ENCODE results near the gene PHAF1. TPM values are rescaled to one million over a fixed set of nuclear protein-coding genes. Genes with fewer than 3 reads are reported as not detected.

PHAF1 gene
- total and polyA plus RNA-seq, 2 of the 13 experiments (the other 11 are each of a cell fraction or from before 2014, with no cell fraction given), result 48.3 to 174 TPM

DNA sequence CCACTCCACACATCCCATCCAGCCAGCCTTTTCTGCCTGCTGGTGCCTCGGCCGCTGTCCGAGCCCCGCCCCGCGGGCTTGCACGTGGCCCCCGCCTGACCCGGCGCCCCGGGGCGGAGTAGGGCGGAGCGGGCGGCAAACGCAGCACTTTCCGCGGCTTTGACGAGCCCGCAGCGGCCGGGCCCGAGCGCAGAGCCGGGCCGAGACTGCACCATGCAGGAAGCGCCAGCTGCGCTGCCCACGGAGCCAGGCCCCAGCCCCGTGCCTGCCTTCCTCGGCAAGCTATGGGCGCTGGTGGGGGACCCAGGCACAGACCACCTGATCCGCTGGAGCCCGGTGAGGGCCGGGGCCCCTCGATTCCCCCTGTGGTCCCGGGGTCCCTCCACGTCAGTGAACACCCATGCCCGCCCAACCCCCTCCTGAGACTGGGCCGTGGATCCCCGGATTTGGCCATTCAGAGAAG lies 54.9 kb downstream of the PHAF1 start, which contains the start of gene HSF4 (continued):
- TF ChIP-seq, protein P1, sequence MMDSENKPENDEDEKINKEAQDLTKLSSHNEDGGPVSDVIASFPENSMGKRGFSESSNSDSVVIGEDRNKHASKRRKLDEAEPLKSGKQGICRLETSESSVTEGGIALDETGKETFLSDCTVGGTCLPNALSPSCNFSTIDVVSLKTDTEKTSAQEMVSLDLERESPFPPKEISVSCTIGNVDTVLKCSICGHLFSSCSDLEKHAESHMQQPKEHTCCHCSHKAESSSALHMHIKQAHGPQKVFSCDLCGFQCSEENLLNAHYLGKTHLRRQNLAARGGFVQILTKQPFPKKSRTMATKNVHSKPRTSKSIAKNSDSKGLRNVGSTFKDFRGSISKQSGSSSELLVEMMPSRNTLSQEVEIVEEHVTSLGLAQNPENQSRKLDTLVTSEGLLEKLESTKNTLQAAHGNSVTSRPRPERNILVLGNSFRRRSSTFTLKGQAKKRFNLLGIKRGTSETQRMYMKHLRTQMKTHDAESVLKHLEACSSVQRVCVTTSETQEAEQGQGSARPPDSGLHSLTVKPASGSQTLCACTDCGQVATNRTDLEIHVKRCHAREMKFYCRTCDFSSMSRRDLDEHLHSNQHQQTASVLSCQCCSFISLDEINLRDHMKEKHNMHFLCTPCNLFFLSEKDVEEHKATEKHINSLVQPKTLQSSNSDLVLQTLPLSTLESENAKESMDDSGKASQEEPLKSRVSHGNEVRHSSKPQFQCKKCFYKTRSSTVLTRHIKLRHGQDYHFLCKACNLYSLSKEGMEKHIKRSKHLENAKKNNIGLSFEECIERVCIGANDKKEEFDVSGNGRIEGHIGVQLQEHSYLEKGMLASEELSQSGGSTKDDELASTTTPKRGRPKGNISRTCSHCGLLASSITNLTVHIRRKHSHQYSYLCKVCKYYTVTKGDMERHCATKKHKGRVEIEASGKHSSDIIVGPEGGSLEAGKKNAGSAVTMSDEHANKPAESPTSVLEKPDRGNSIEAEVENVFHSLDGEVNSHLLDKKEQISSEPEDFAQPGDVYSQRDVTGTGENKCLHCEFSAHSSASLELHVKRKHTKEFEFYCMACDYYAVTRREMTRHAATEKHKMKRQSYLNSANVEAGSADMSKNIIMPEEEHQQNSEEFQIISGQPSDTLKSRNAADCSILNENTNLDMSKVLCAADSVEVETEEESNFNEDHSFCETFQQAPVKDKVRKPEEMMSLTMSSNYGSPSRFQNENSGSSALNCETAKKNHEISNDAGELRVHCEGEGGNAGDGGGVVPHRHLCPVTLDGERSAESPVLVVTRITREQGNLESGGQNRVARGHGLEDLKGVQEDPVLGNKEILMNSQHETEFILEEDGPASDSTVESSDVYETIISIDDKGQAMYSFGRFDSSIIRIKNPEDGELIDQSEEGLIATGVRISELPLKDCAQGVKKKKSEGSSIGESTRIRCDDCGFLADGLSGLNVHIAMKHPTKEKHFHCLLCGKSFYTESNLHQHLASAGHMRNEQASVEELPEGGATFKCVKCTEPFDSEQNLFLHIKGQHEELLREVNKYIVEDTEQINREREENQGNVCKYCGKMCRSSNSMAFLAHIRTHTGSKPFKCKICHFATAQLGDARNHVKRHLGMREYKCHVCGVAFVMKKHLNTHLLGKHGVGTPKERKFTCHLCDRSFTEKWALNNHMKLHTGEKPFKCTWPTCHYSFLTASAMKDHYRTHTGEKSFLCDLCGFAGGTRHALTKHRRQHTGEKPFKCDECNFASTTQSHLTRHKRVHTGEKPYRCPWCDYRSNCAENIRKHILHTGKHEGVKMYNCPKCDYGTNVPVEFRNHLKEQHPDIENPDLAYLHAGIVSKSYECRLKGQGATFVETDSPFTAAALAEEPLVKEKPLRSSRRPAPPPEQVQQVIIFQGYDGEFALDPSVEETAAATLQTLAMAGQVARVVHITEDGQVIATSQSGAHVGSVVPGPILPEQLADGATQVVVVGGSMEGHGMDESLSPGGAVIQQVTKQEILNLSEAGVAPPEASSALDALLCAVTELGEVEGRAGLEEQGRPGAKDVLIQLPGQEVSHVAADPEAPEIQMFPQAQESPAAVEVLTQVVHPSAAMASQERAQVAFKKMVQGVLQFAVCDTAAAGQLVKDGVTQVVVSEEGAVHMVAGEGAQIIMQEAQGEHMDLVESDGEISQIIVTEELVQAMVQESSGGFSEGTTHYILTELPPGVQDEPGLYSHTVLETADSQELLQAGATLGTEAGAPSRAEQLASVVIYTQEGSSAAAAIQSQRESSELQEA (CRISPR knock-in tag; IDR thresholded peaks at IDR 0.05; ENCODE audit: not compliant biosample characterization), result peak; percentile 88
- TF ChIP-seq POLR2AphosphoS5 (IDR thresholded peaks at IDR 0.05; ENCODE audit: low read depth, low read length), result no peak
- TF ChIP-seq MAFG (CRISPR knock-in tag; IDR thresholded peaks at IDR 0.05), result no peak
- TF ChIP-seq ZNF709 (CRISPR knock-in tag; IDR thresholded peaks at IDR 0.05), result no peak; the same call in 1 of the 2 replicates
- TF ChIP-seq GTF3A (CRISPR knock-in tag; conservative IDR thresholded peaks at IDR 0.05), result no peak
- TF ChIP-seq, protein P2, sequence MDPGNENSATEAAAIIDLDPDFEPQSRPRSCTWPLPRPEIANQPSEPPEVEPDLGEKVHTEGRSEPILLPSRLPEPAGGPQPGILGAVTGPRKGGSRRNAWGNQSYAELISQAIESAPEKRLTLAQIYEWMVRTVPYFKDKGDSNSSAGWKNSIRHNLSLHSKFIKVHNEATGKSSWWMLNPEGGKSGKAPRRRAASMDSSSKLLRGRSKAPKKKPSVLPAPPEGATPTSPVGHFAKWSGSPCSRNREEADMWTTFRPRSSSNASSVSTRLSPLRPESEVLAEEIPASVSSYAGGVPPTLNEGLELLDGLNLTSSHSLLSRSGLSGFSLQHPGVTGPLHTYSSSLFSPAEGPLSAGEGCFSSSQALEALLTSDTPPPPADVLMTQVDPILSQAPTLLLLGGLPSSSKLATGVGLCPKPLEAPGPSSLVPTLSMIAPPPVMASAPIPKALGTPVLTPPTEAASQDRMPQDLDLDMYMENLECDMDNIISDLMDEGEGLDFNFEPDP (CRISPR knock-in tag; conservative IDR thresholded peaks at IDR 0.05), result no peak
- TF ChIP-seq ZNF546 (CRISPR knock-in tag; conservative IDR thresholded peaks at IDR 0.05), result peak; percentile 98
- TF ChIP-seq, protein P3, sequence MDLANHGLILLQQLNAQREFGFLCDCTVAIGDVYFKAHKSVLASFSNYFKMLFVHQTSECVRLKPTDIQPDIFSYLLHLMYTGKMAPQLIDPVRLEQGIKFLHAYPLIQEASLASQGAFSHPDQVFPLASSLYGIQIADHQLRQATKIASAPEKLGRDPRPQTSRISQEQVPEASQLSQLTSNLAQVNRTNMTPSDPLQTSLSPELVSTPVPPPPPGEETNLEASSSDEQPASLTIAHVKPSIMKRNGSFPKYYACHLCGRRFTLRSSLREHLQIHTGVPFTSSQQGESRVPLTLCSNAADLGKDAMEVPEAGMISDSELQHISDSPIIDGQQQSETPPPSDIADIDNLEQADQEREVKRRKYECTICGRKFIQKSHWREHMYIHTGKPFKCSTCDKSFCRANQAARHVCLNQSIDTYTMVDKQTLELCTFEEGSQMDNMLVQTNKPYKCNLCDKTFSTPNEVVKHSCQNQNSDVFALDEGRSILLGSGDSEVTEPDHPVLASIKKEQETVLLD (CRISPR knock-in tag; IDR thresholded peaks at IDR 0.05; ENCODE audit: low read depth), result peak; percentile 89
- TF ChIP-seq ZNF781 (CRISPR knock-in tag; IDR thresholded peaks at IDR 0.05; ENCODE audit: borderline replicate concordance, not compliant biosample characterization), result no peak
- TF ChIP-seq, protein P4, sequence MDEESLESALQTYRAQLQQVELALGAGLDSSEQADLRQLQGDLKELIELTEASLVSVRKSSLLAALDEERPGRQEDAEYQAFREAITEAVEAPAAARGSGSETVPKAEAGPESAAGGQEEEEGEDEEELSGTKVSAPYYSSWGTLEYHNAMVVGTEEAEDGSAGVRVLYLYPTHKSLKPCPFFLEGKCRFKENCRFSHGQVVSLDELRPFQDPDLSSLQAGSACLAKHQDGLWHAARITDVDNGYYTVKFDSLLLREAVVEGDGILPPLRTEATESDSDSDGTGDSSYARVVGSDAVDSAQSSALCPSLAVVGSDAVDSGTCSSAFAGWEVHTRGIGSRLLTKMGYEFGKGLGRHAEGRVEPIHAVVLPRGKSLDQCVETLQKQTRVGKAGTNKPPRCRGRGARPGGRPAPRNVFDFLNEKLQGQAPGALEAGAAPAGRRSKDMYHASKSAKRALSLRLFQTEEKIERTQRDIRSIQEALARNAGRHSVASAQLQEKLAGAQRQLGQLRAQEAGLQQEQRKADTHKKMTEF (CRISPR knock-in tag; IDR thresholded peaks at IDR 0.05), result peak; percentile 90; the same call in 1 of the 2 replicates
- TF ChIP-seq ZNF101 (CRISPR knock-in tag; IDR thresholded peaks at IDR 0.05; ENCODE audit: borderline replicate concordance, low read depth), result no peak
- TF ChIP-seq ZIK1 (CRISPR knock-in tag; IDR thresholded peaks at IDR 0.05; ENCODE audit: borderline replicate concordance, low read depth), result peak; percentile 86; the same call in 1 of the 2 replicates
- TF ChIP-seq ZNF230 (CRISPR knock-in tag; IDR thresholded peaks at IDR 0.05), result no peak
- TF ChIP-seq TRIM24 (CRISPR knock-in tag; IDR thresholded peaks at IDR 0.05), result no peak
- TF ChIP-seq RELA (CRISPR knock-in tag; IDR thresholded peaks at IDR 0.05), result peak; percentile 94
- no peak for TF ChIP-seq PLRG1 (conservative IDR thresholded peaks at IDR 0.05)
- TF ChIP-seq NFRKB (IDR thresholded peaks at IDR 0.05), result no peak
- TF ChIP-seq BRD4 (CRISPR knock-in tag; IDR thresholded peaks at IDR 0.05), result no peak
- peak; percentile 70; the same call in 1 of the 2 replicates for TF ChIP-seq BRCA1 (CRISPR knock-in tag; IDR thresholded peaks at IDR 0.05)

Data from HepG2 (cell line).